OCI-LY3 (cell line): ENCODE results near the gene IFI6.

Source experiments
- CTCF ChIP-seq: fragments of 200-600, 300-600 bp; sonication (generic); IDR thresholded peaks from 2 replicates; pipeline ENCODE4 v1.5.1; 2014; ENCODE audit warnings: antibody characterized with exemption, low read length, low read depth
- EZH2phosphoT487 ChIP-seq: fragments of 200-600 bp; shearing (Covaris generic); IDR thresholded peaks from 2 replicates; pipeline ENCODE4 v1.6.1; 2018; ENCODE audit warnings: antibody characterized with exemption, mixed run types, low read depth

- no peak for TF ChIP-seq CTCF
- TF ChIP-seq EZH2phosphoT487, result no peak
Measured at GRCh38 chr1:27665016-27665651, 6.9 kb downstream of the IFI6 start.
